Measurements from ENCODE around the gene C1QTNF6.

The C1QTNF6 gene

GRCh38 chr22:37188901-37189466 is 937 bp upstream of the C1QTNF6 start:
- DNase-seq: no peak

- peak; percentile 53 for DNase-seq
Measured at GRCh38 chr22:37187552-37187890, 526 bp downstream of the C1QTNF6 start.

DNA sequence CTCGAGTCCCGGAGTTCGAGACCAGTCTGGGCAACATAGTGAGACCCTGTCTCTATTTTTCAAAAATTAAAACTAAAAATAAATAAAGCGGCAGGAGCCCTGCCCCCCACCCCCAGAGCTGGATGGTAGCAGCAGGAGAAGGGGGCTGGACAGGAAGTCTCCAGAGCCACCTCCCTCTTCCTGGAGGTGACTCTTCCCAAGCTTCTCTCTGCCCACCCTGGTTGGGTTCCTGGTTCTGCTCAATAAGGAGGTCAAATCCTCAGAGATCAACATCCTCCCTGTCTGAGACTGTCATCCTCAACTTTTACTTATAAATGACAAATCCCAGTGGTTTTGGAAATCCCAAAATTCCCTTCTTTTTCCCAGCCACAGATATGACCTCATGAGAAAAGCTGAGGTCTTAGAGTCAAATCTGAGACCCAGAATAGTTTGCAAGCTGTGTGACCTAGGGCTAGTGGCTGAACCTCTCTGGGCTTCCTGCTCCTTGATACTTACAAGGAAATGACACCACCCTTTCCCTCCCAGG is 987 bp downstream of the C1QTNF6 start:
- DNase-seq: no peak

- peak; percentile 35 for DNase-seq
Measured at GRCh38 chr22:37186228-37186996, 1.6 kb downstream of the C1QTNF6 start.

GRCh38 chr22:37185646-37186227 is 2.3 kb downstream of the C1QTNF6 start:
- DNase-seq: no peak

DNA sequence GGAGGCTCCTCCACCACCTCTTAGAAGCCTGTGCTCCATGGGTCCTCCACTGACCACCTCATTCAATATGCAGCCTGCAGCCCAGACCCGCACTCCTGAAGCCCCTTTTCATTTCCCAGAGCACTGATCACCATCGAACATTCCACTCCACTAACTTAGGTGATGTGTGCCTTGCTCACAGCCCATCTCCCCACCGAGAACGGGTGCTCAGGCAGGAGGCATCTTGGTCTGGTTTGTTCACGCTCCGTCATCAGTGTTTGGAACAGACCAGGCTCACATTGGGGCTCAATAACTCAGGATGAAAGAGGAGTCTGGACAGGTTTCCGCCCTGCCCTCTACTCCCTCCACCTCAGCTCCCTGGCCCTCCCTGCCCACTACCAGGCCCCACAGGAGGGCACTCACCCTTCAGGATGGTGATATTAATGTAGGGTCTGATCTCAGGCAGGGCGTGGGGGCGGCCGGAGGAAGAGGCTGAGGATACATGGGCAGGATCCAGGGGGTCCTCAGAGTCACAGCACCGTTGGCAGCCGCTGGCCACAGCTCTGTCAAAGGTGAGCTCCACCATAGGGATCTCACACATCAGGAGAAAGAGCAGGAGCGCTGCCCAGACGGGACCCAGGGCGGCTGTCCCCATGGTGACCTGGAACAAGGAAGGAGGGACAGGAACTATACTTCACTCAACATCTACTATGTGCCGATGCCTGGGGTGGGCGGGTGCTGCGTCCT is 3.1 kb downstream of the C1QTNF6 start:
- no peak for DNase-seq

- no peak for DNase-seq
Measured at GRCh38 chr22:37184380-37184755, 3.7 kb downstream of the C1QTNF6 start.

DNA sequence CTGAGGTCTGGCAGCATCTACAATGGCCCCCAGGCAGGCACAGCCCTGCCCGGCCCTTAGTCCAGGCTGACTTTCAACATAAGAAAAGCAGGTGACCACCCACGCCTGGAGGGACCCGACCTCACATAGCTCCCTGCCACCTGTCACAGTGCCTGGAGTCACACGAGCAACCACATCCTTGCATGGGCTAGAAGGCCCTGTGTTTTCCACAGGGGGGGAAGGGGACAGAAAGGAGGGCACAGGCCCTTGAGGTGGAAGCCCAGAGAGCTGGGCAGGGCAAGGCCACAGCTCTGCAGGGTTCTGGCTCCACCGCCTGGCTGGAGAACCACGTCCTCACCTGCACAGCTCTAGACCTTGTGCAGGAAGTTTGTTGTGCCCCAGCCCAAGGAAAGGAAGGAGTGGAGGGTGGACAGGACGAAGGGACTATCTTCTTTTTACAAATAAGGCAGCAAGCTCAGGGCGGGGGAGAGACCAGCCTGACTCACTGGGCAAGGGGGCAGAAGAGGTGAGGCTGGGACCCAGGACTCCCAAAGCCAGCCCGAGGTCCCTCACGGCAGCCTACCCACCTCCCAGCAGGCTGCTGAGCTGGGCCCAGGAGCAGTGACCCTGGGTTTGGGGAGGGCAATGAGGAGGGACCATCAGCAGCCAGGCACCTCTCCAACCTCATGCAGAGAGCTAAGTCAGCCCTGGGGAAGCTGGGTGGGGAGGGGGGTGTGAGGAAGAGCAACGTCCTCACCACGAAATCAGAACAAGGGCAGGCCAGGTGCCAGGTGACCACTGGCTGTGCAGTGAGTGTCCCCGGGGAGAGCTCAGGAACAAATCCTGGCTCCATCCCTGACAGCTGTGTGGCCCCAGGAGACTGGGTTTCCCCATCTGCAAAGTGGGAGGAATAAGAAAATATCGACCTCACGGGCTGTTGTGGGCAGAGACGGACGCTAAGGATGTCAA is 4.3 kb downstream of the C1QTNF6 start:
- DNase-seq: no peak

DNA sequence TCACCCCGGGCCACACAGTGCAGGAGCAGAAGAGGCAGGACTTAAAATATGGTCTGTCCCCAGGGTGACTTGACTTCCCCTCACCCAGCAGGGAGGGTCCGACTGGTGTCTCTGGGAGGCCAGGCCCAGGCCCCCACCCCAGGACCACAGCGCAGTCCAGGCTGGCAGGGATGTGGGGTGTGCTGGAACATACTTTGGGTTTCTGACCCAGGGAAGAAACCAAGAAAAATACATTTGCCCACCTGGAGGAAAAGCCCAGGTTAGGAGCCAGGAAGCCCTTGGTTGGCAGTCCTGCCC is 5.2 kb downstream of the C1QTNF6 start:
- no peak for DNase-seq

GRCh38 chr22:37182101-37182948 is 5.7 kb downstream of the C1QTNF6 start:
- no peak for DNase-seq

GRCh38 chr22:37181681-37182080 is 6.4 kb downstream of the C1QTNF6 start:
- DNase-seq: no peak

DNA sequence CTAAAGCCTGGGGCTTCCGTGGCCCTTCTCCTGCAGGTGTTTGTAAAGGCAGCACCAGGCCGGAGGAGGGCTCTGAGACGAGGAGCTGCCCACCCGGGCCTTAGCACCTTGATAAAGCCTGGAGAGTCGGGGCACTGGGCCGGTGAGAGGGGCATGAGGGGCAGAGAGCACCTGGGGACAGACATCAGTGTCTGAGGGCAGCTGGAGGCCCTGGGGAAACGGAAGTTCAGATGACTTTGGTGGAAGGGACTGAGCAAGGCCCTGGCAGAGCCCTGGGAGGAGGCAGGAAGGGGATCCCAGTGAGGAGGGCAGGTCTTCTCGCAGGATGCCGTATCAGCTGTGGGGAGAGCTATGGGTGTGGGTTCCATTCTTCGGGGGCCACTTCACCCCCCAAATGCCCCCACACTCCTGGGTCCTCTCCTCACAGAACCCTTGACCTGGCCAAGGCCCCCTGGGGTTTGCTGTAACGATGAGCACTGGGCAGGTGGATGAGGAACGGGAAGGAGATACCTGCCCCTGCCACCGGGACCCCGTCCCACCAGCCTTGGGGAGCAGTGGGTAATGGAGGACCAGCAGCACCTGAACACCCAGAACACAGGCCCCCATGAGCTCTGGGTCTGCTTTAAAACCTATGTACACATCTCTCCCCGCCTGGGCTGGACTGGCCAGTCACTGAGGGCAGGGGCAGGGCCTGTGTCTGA is 7.4 kb downstream of the C1QTNF6 start:
- no peak for DNase-seq

GRCh38 chr22:37179622-37180420 is 8.2 kb downstream of the C1QTNF6 start:
- DNase-seq: no peak

- no peak for DNase-seq
Measured at GRCh38 chr22:37179126-37179470, 8.9 kb downstream of the C1QTNF6 start.

GRCh38 chr22:37178350-37179125 is 9.5 kb downstream of the C1QTNF6 start:
- no peak for DNase-seq

DNA sequence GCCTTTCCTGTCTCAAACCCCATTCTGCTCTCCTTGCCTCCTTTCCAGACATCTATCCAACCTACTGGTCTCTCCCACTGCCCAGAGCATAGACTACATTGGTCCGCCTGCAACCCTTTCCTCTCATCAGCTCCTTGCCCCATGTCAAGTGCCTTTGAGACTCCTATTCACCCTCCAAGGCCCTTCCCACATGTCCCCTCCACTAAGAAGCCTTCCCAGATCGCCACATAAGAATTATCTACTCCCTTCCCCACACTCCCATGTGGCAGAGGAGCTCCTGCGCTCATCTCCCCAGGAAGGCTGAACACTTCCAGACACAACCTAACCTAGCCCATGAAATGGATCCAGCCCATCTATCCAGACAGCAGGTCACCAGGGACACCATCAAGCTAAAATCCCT is 10.3 kb downstream of the C1QTNF6 start:
- no peak for DNase-seq

- no peak for DNase-seq
Measured at GRCh38 chr22:37177221-37177620, 10.8 kb downstream of the C1QTNF6 start.

- DNase-seq: peak; percentile 18
Measured at GRCh38 chr22:37176464-37177061, 11.5 kb downstream of the C1QTNF6 start.
